Measurements from ENCODE around the gene PRR36.

Gene PRR36

GRCh38 chr19:7842661-7843294, 31.4 kb downstream of the PRR36 start:
- TF ChIP-seq CTCF (IDR thresholded peaks at IDR 0.05; ENCODE audit: insufficient read depth, low read length): no peak
- TF ChIP-seq SPI1 (IDR thresholded peaks at IDR 0.05; ENCODE audit: borderline replicate concordance, low read depth): no peak
- no peak for TF ChIP-seq REST (IDR thresholded peaks at IDR 0.05; ENCODE audit: insufficient replicate concordance, low read depth)
- TF ChIP-seq GABPA (IDR thresholded peaks at IDR 0.05; ENCODE audit: low read depth): no peak
- TF ChIP-seq POLR2AphosphoS5 (IDR thresholded peaks at IDR 0.05; ENCODE audit: low read depth): no peak
- no peak overlapping the region for H3K27ac ChIP-seq (replicated peaks)
- no peak overlapping the region for H3K4me3 ChIP-seq (replicated peaks; ENCODE audit: insufficient read depth, low read length)
- DNase-seq (ENCODE audit: low read depth in 1 of 2, low spot score in 1 of 2): no peak
- H3K27me3 ChIP-seq (ENCODE audit: insufficient read depth, poor library complexity, severe bottlenecking): no peaks in the 10 kb centered on the region

- DNase-seq (ENCODE audit: low read depth in 1 of 2, low spot score in 1 of 2): no peak
Observed at GRCh38 chr19:7841751-7842660, 32.2 kb downstream of the PRR36 start.

More at GRCh38 chr19:7841751-7842660, 32.2 kb downstream of the PRR36 start:
- no peak overlapping the region for H3K4me3 ChIP-seq (replicated peaks; ENCODE audit: insufficient read depth, low read length)
- TF ChIP-seq REST (IDR thresholded peaks at IDR 0.05; ENCODE audit: insufficient replicate concordance, low read depth) (no peak), CTCF (IDR thresholded peaks at IDR 0.05; ENCODE audit: insufficient read depth, low read length) (no peak), SPI1 (IDR thresholded peaks at IDR 0.05; ENCODE audit: borderline replicate concordance, low read depth) (no peak), POLR2AphosphoS5 (IDR thresholded peaks at IDR 0.05; ENCODE audit: low read depth) (no peak), GABPA (IDR thresholded peaks at IDR 0.05; ENCODE audit: low read depth) (no peak)
- H3K27ac ChIP-seq (replicated peaks): no peak overlapping the region
- H3K27me3 ChIP-seq (ENCODE audit: insufficient read depth, poor library complexity, severe bottlenecking): no peaks in the 10 kb centered on the region
